ENCODE results near the gene FSIP1. TPM values are rescaled to one million over a fixed set of nuclear protein-coding genes. Genes with fewer than 3 reads are reported as not detected.

The FSIP1 gene
- total and polyA plus RNA-seq, 5 donors = 0.16 to 0.53 (median 0.34) TPM

- no peak for DNase-seq
- Histone ChIP-seq H3K27me3 (ENCODE audit: control insufficient read depth, insufficient read depth) (no peaks in the 10 kb centered on the region), H3K4me3 (ENCODE audit: low read length) (no peak overlapping the region), H3K9me3 (ENCODE audit: control insufficient read depth, low read length) (no peaks in the 10 kb centered on the region), H3K27ac (ENCODE audit: low read length) (no peak overlapping the region), H3K4me1 (ENCODE audit: control insufficient read depth, insufficient read depth, low read length) (no peaks in the 10 kb centered on the region)
- WGBS = 95% methylated on average over 15 of the region's 15 CpGs
- intact Hi-C loops (cut with DNase I) = loop anchor here in 1 of 4 donors (10.0 kb wide), 1 partner anchor 152 kb away; no protein-coding TSS in a partner anchor
- no peak for ATAC-seq
These were observed 189.5 kb downstream of the FSIP1 start for GRCh38 chr15:39593071-39593655.

GRCh38 chr15:39592500-39592899 is 190.1 kb downstream of the FSIP1 start:
- DNase-seq (no peak), ATAC-seq (peak in 1 of 2 donors; percentile 4)
- H3K27me3 ChIP-seq (ENCODE audit: control insufficient read depth, insufficient read depth) = no peaks in the 10 kb centered on the region
- intact Hi-C loops (cut with DNase I) = loop anchor here in 1 of 4 donors (10.0 kb wide), 1 partner anchor 152 kb away; no protein-coding TSS in a partner anchor
- H3K9me3 ChIP-seq (ENCODE audit: control insufficient read depth, low read length) = no peaks in the 10 kb centered on the region
- H3K4me1 ChIP-seq (ENCODE audit: control insufficient read depth, insufficient read depth, low read length) = no peaks in the 10 kb centered on the region
- H3K27ac ChIP-seq (ENCODE audit: low read length) = no peak overlapping the region
- 87% methylated on average over 6 of the region's 6 CpGs for WGBS
- no peak overlapping the region for H3K4me3 ChIP-seq (ENCODE audit: low read length)

GRCh38 chr15:39591896-39592315 is 190.7 kb downstream of the FSIP1 start:
- Histone ChIP-seq H3K9me3 (ENCODE audit: control insufficient read depth, low read length) (no peaks in the 10 kb centered on the region), H3K27ac (ENCODE audit: low read length) (no peak overlapping the region)
- WGBS = 88% methylated on average over 2 of the region's 2 CpGs

GRCh38 chr15:39591141-39591895 is 191.3 kb downstream of the FSIP1 start:
- no peak overlapping the region for H3K4me3 ChIP-seq (ENCODE audit: low read length)
- H3K27ac ChIP-seq (ENCODE audit: low read length) = no peak overlapping the region
- ATAC-seq (no peak), DNase-seq (no peak)
- intact Hi-C loops (cut with DNase I) = loop anchor here in 1 of 4 donors (10.0 kb wide), 1 partner anchor 153 kb away; no protein-coding TSS in a partner anchor
- H3K27me3 ChIP-seq (ENCODE audit: control insufficient read depth, insufficient read depth) = no peaks in the 10 kb centered on the region
- no peaks in the 10 kb centered on the region for H3K9me3 ChIP-seq (ENCODE audit: control insufficient read depth, low read length)
- WGBS = 91% methylated on average over 11 of the region's 11 CpGs
- H3K4me1 ChIP-seq (ENCODE audit: control insufficient read depth, insufficient read depth, low read length) = no peaks in the 10 kb centered on the region

More at GRCh38 chr15:39591896-39592315, 190.7 kb downstream of the FSIP1 start:
- no peak for DNase-seq
- ATAC-seq = no peak
- Histone ChIP-seq H3K4me1 (ENCODE audit: control insufficient read depth, insufficient read depth, low read length) (no peaks in the 10 kb centered on the region), H3K27me3 (ENCODE audit: control insufficient read depth, insufficient read depth) (no peaks in the 10 kb centered on the region), H3K4me3 (ENCODE audit: low read length) (no peak overlapping the region)
- intact Hi-C loops (cut with DNase I) = loop anchor here in 1 of 4 donors (10.0 kb wide), 1 partner anchor 153 kb away; no protein-coding TSS in a partner anchor

- Histone ChIP-seq H3K4me3 (ENCODE audit: low read length) (no peak overlapping the region), H3K27me3 (ENCODE audit: control insufficient read depth, insufficient read depth) (no peaks in the 10 kb centered on the region), H3K27ac (ENCODE audit: low read length) (no peak overlapping the region), H3K9me3 (ENCODE audit: control insufficient read depth, low read length) (no peaks in the 10 kb centered on the region), H3K4me1 (ENCODE audit: control insufficient read depth, insufficient read depth, low read length) (no peaks in the 10 kb centered on the region)
- intact Hi-C loops (cut with DNase I) = loop anchor here in 3 of 4 donors (10.0 kb wide), 4 partner anchors 155 to 885 kb away; no protein-coding TSS in a partner anchor
- peak in 1 of 3 donors; percentile 49 for DNase-seq
- 92% methylated on average over 13 of the region's 13 CpGs for WGBS
- no peak for ATAC-seq
These were observed 192.6 kb downstream of the FSIP1 start for GRCh38 chr15:39589815-39590644.

- no peak for ATAC-seq
These were observed 193.3 kb downstream of the FSIP1 start for GRCh38 chr15:39589193-39589814.

GRCh38 chr15:39588531-39589192 is 194.0 kb downstream of the FSIP1 start:
- H3K4me3 ChIP-seq (ENCODE audit: low read length) = no peak overlapping the region
- WGBS = 94% methylated on average over 13 of the region's 13 CpGs
- no peak overlapping the region for H3K27ac ChIP-seq (ENCODE audit: low read length)
- H3K4me1 ChIP-seq (ENCODE audit: control insufficient read depth, insufficient read depth, low read length) = no peaks in the 10 kb centered on the region
- H3K27me3 ChIP-seq (ENCODE audit: control insufficient read depth, insufficient read depth) = no peaks in the 10 kb centered on the region
- DNase-seq = no peak
- H3K9me3 ChIP-seq (ENCODE audit: control insufficient read depth, low read length) = no peaks in the 10 kb centered on the region
- ATAC-seq = no peak
- intact Hi-C loops (cut with DNase I) = loop anchor here in 2 of 4 donors (10.0 kb wide), 3 partner anchors 166 to 884 kb away; no protein-coding TSS in a partner anchor

More at GRCh38 chr15:39589193-39589814, 193.3 kb downstream of the FSIP1 start:
- no peaks in the 10 kb centered on the region for H3K4me1 ChIP-seq (ENCODE audit: control insufficient read depth, insufficient read depth, low read length)
- WGBS = 91% methylated on average over 14 of the region's 14 CpGs
- intact Hi-C loops (cut with DNase I) = loop anchor here in 2 of 4 donors (10.0 kb wide), 3 partner anchors 165 to 885 kb away; no protein-coding TSS in a partner anchor
- peak in 1 of 3 donors; percentile 32 for DNase-seq
- no peak overlapping the region for H3K27ac ChIP-seq (ENCODE audit: low read length)
- H3K4me3 ChIP-seq (ENCODE audit: low read length) = no peak overlapping the region
- no peaks in the 10 kb centered on the region for H3K9me3 ChIP-seq (ENCODE audit: control insufficient read depth, low read length)
- no peaks in the 10 kb centered on the region for H3K27me3 ChIP-seq (ENCODE audit: control insufficient read depth, insufficient read depth)

- intact Hi-C loops (cut with DNase I) = loop anchor here in 2 of 4 donors (10.0 kb wide), 3 partner anchors 167 to 883 kb away; no protein-coding TSS in a partner anchor
- H3K9me3 ChIP-seq (ENCODE audit: control insufficient read depth, low read length) = no peaks in the 10 kb centered on the region
- no peak overlapping the region for H3K4me3 ChIP-seq (ENCODE audit: low read length)
- no peak for ATAC-seq
- no peaks in the 10 kb centered on the region for H3K27me3 ChIP-seq (ENCODE audit: control insufficient read depth, insufficient read depth)
- no peaks in the 10 kb centered on the region for H3K4me1 ChIP-seq (ENCODE audit: control insufficient read depth, insufficient read depth, low read length)
- 83% methylated on average over 13 of the region's 13 CpGs for WGBS
- H3K27ac ChIP-seq (ENCODE audit: low read length) = no peak overlapping the region
- no peak for DNase-seq
These were observed 194.7 kb downstream of the FSIP1 start for GRCh38 chr15:39587731-39588530.

- Histone ChIP-seq H3K27ac (ENCODE audit: low read length) (no peak overlapping the region), H3K4me3 (ENCODE audit: low read length) (no peak overlapping the region), H3K27me3 (ENCODE audit: control insufficient read depth, insufficient read depth) (no peaks in the 10 kb centered on the region), H3K4me1 (ENCODE audit: control insufficient read depth, insufficient read depth, low read length) (no peaks in the 10 kb centered on the region), H3K9me3 (ENCODE audit: control insufficient read depth, low read length) (no peaks in the 10 kb centered on the region)
- WGBS = 92% methylated on average over 17 of the region's 17 CpGs
- intact Hi-C loops (cut with DNase I) = loop anchor here in 2 of 4 donors (10.0 kb wide), 3 partner anchors 168 to 882 kb away; no protein-coding TSS in a partner anchor
- DNase-seq (peak in 2 of 3 donors; percentile 49 to 55), ATAC-seq (no peak)
These were observed 195.4 kb downstream of the FSIP1 start for GRCh38 chr15:39587096-39587721.

Data from right cardiac atrium (tissue), 5 donors.